SK-N-SH (cell line): ENCODE results near the gene SGCB. TPM values are rescaled to one million over a fixed set of nuclear protein-coding genes. Genes with fewer than 3 reads are reported as not detected.

Source experiments
- CTCF ChIA-PET: fragments of 300-600, 350-600 bp; formaldehyde crosslinking; extraction: SDS; loops from one replicate; lab custom pipeline; 2021; lab: Yijun Ruan, JAX
- POLR2A ChIA-PET: fragments of 350-600 bp; sonication (Branson Sonifier 250); formaldehyde crosslinking; extraction: SDS; loops from one replicate; lab custom pipeline; 2020; ENCODE audit warnings: antibody characterized with exemption, inconsistent platforms; lab: Yijun Ruan, JAX
- DNase-seq: peaks from one replicate; pipeline ENCODE4 v3.0.0; 2012
- H2AFZ ChIP-seq: fragments of 200-600 bp; sonication (generic); 2 replicates; pipeline ENCODE4 v1.8.1; 2016; ENCODE audit warnings: antibody characterized with exemption, mild to moderate bottlenecking, low read depth
- H3F3A ChIP-seq: fragments of 200-600 bp; sonication (generic); replicated peaks from 2 replicates; pipeline ENCODE3; 2016; ENCODE audit warnings: antibody characterized with exemption, mild to moderate bottlenecking; ENCODE audit not compliant: insufficient read depth
- H3K27ac ChIP-seq, 2 experiments: fragments of 200-500 bp in 1 of 2; fragments of 200-600 bp in 1 of 2; sonication (Bioruptor generic) in 1 of 2; sonication (generic), shearing (Covaris generic) in 1 of 2; 2 replicates each; pipeline versions ENCODE4 v1.5.1 to v1.6.1; 2014 to 2016; ENCODE audit warnings: low read depth in 2 of 2, inconsistent platforms in 1 of 2, low read length in 1 of 2, mild to moderate bottlenecking in 1 of 2, mixed read lengths in 1 of 2
- H3K27me3 ChIP-seq: fragments of 200-600 bp; sonication (generic), shearing (Covaris generic); 2 replicates; pipeline ENCODE4 v1.6.1; 2016; ENCODE audit warnings: mixed run types; ENCODE audit not compliant: insufficient read depth
- H3K36me3 ChIP-seq, 2 experiments: fragments of 200-500 bp in 1 of 2; fragments of 200-600 bp in 1 of 2; sonication (Bioruptor generic) in 1 of 2; sonication (generic) in 1 of 2; replicated peaks in 1 of 2; 2 replicates each; pipeline versions ENCODE3 to v1.5.1; 2014 to 2016; ENCODE audit warnings: low read length in 1 of 2, mild to moderate bottlenecking in 1 of 2; ENCODE audit not compliant: insufficient read depth in 2 of 2, control insufficient read depth in 1 of 2
- H3K4me1 ChIP-seq, 2 experiments: fragments of 200-500 bp in 1 of 2; fragments of 200-600 bp in 1 of 2; sonication (Bioruptor generic) in 1 of 2; sonication (generic), shearing (Covaris generic) in 1 of 2; 2 replicates each; pipeline versions ENCODE4 v1.5.1 to v1.6.1; 2014 to 2016; ENCODE audit warnings: low read depth in 1 of 2, low read length in 1 of 2, mixed run types in 1 of 2; ENCODE audit not compliant: insufficient read depth in 2 of 2, control insufficient read depth in 1 of 2
- H3K4me2 ChIP-seq: fragments of 200-600 bp; sonication (generic), shearing (Covaris generic); 2 replicates; pipeline ENCODE4 v1.6.1; 2017; ENCODE audit warnings: mixed run types
- H3K4me3 ChIP-seq, 2 experiments: fragments of 200-500 bp in 1 of 2; fragments of 200-600 bp in 1 of 2; sonication (Bioruptor generic) in 1 of 2; sonication (generic), shearing (Covaris generic) in 1 of 2; 2 replicates each; pipeline versions ENCODE4 v1.5.1 to v1.8.1; 2014 to 2016; ENCODE audit warnings: low read depth in 2 of 2, inconsistent platforms in 1 of 2, low read length in 1 of 2, mild to moderate bottlenecking in 1 of 2, mixed read lengths in 1 of 2, moderate library complexity in 1 of 2
- H3K79me2 ChIP-seq: fragments of 200-600 bp; sonication (generic); 2 replicates; pipeline ENCODE4 v1.8.1; 2017; ENCODE audit warnings: mild to moderate bottlenecking; ENCODE audit not compliant: insufficient read depth
- H3K9ac ChIP-seq: fragments of 200-600 bp; sonication (generic); 2 replicates; pipeline ENCODE4 v1.6.1; 2017; ENCODE audit warnings: mixed run types
- H3K9me2 ChIP-seq: fragments of 200-600 bp; sonication (generic); 2 replicates; pipeline ENCODE4 v1.6.1; 2017; ENCODE audit warnings: mixed run types
- H3K9me3 ChIP-seq: fragments of 200-600 bp; sonication (generic); 2 replicates; pipeline ENCODE4 v1.6.1; 2017; ENCODE audit warnings: mixed run types, mild to moderate bottlenecking, moderate library complexity
- H4K20me1 ChIP-seq: fragments of 200-600 bp; sonication (generic); 2 replicates; pipeline ENCODE4 v1.6.1; 2017; ENCODE audit warnings: mild to moderate bottlenecking, mixed run types; ENCODE audit not compliant: insufficient read depth
- CHD2 ChIP-seq: fragments of 150-350 bp; IDR thresholded peaks from 2 replicates; pipeline ENCODE4 v1.6.1; 2018; ENCODE audit warnings: low read length; ENCODE audit not compliant: partially characterized antibody
- ELF1 ChIP-seq: IDR thresholded peaks from 2 replicates; pipeline ENCODE4 v1.4.0; 2012
- EZH2phosphoT487 ChIP-seq: fragments of 200-600 bp; sonication (generic); IDR thresholded peaks from 2 replicates; pipeline ENCODE4 v1.6.1; 2017; ENCODE audit warnings: low read depth, mixed run types, mild to moderate bottlenecking, antibody characterized with exemption, moderate library complexity, borderline replicate concordance
- FOSL2 ChIP-seq: IDR thresholded peaks from 2 replicates; pipeline ENCODE4 v1.4.0; 2012; ENCODE audit warnings: low read depth, mild to moderate bottlenecking, moderate library complexity, borderline replicate concordance
- FOXJ3 ChIP-seq: sonication (generic); formaldehyde crosslinking; IDR thresholded peaks from 2 replicates; pipeline ENCODE4 v1.5.1; 2020; ENCODE audit warnings: mild to moderate bottlenecking, missing genetic modification reagents
- FOXM1 ChIP-seq: IDR thresholded peaks from 2 replicates; pipeline ENCODE4 v1.4.0; 2012; ENCODE audit warnings: low read depth, mild to moderate bottlenecking
- GABPA ChIP-seq: IDR thresholded peaks from 2 replicates; pipeline ENCODE4 v1.4.0; 2012; ENCODE audit warnings: low read depth, mild to moderate bottlenecking
- JUND ChIP-seq: IDR thresholded peaks from 2 replicates; pipeline ENCODE4 v1.4.0; 2012
- MEF2A ChIP-seq: IDR thresholded peaks from 2 replicates; pipeline ENCODE4 v1.4.0; 2012; ENCODE audit warnings: low read depth, borderline replicate concordance
- NFIC ChIP-seq: IDR thresholded peaks from 2 replicates; pipeline ENCODE4 v1.4.0; 2012; ENCODE audit warnings: borderline replicate concordance
- NRF1 ChIP-seq: IDR thresholded peaks from 2 replicates; pipeline ENCODE4 v1.6.1; 2012; ENCODE audit warnings: low read depth, mild to moderate bottlenecking, low read length
- POLR2AphosphoS5 ChIP-seq: IDR thresholded peaks from 2 replicates; pipeline ENCODE4 v1.6.1; 2012; ENCODE audit warnings: low read depth, low read length
- RAD21 ChIP-seq: IDR thresholded peaks from 2 replicates; pipeline ENCODE4 v1.6.1; 2012; ENCODE audit warnings: mild to moderate bottlenecking, low read length
- RCOR1 ChIP-seq: fragments of 150-350 bp; IDR thresholded peaks from 2 replicates; pipeline ENCODE4 v1.6.1; 2017; ENCODE audit warnings: antibody characterized with exemption, low read length
- RFX5 ChIP-seq: IDR thresholded peaks from 2 replicates; pipeline ENCODE4 v1.6.1; 2012; ENCODE audit warnings: mild to moderate bottlenecking, improper control_type of control experiment, low read length
- RXRA ChIP-seq: IDR thresholded peaks from 2 replicates; pipeline ENCODE4 v1.4.0; 2012; ENCODE audit warnings: low read depth, mild to moderate bottlenecking, borderline replicate concordance
- SIN3A ChIP-seq: IDR thresholded peaks from 2 replicates; pipeline ENCODE4 v1.6.1; 2012; ENCODE audit warnings: low read depth, mild to moderate bottlenecking, low read length, moderate library complexity, borderline replicate concordance
- TAF1 ChIP-seq: IDR thresholded peaks from 2 replicates; pipeline ENCODE4 v1.6.1; 2012; ENCODE audit warnings: low read depth, mild to moderate bottlenecking, low read length, moderate library complexity, borderline replicate concordance
- TCF12 ChIP-seq: IDR thresholded peaks from 2 replicates; pipeline ENCODE4 v1.4.0; 2012
- TEAD4 ChIP-seq: IDR thresholded peaks from 2 replicates; pipeline ENCODE4 v1.4.0; 2012; ENCODE audit warnings: mild to moderate bottlenecking, borderline replicate concordance; ENCODE audit not compliant: insufficient read depth
- YY1 ChIP-seq: IDR thresholded peaks from 2 replicates; pipeline ENCODE4 v1.4.0; 2012; ENCODE audit warnings: low read depth, mild to moderate bottlenecking
- WGBS: methylation state at CpG from one replicate; pipeline ENCODE4 v1.1.6; 2017; ENCODE audit warnings: low lambda C conversion rate; 5-methylcytosine and 5-hydroxymethylcytosine counted together
- polyA plus RNA-seq, 3 experiments: library from polyadenylated mRNA; depleted of rRNA; stranded (reverse); fragments of >200 nt; gene quantifications; 2 replicates each; pipeline ENCODE4 v1.2.3, GENCODE V29; 2012
- TF ChIP-seq, protein P1 (sequence below): IDR thresholded peaks from 2 replicates; pipeline ENCODE4 v1.4.0; 2012; ENCODE audit warnings: low read depth, borderline replicate concordance
- TF ChIP-seq, protein P2 (sequence below): IDR thresholded peaks from 2 replicates; pipeline ENCODE4 v1.4.0; 2012; ENCODE audit warnings: low read depth, borderline replicate concordance
- TF ChIP-seq, protein P3 (sequence below): fragments of 150-350 bp; IDR thresholded peaks from 2 replicates; pipeline ENCODE4 v1.6.1; 2016; ENCODE audit warnings: mild to moderate bottlenecking, low read depth, low read length
- TF ChIP-seq, protein P4 (sequence below): fragments of 150-350 bp; IDR thresholded peaks from 2 replicates; pipeline ENCODE4 v1.6.1; 2017; ENCODE audit warnings: antibody characterized with exemption, low read length, low read depth, borderline replicate concordance

Gene SGCB
- polyA plus RNA-seq, 1 of the 3 experiments (the other 2 are of a cell fraction): 25.1 TPM

DNA sequence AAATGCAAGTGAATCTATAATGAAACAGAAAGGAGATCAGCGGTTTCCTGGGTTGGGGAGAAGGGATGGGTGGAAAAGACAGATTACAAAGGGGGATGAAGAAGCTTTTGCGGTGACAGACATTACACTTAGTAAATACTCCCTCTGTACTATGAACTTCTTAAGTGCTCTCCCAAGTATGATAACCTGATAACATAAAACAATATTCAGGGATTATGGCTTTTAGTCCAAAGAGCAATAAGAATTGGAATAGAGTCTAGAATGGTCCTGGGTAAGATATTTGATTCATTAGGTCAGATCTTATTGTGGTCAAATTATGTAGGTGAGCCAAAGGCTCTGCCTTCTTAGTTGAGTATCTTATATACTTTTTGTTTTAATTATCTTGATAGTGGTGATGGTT, 27.1 kb downstream of the SGCB start:
- no peak for TF ChIP-seq EZH2phosphoT487
- TF ChIP-seq MEF2A: no peak
- no peak for TF ChIP-seq FOXM1
- TF ChIP-seq JUND: no peak
- no peak for TF ChIP-seq YY1
- TF ChIP-seq TAF1: no peak
- TF ChIP-seq RFX5: no peak
- TF ChIP-seq NFIC: no peak
- TF ChIP-seq, protein P1, sequence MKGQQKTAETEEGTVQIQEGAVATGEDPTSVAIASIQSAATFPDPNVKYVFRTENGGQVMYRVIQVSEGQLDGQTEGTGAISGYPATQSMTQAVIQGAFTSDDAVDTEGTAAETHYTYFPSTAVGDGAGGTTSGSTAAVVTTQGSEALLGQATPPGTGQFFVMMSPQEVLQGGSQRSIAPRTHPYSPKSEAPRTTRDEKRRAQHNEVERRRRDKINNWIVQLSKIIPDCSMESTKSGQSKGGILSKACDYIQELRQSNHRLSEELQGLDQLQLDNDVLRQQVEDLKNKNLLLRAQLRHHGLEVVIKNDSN: no peak
- no peak for TF ChIP-seq SIN3A
- TF ChIP-seq TCF12: no peak
- no peak for TF ChIP-seq ELF1
- H3K27me3 ChIP-seq: no peaks in the 10 kb centered on the region

DNA sequence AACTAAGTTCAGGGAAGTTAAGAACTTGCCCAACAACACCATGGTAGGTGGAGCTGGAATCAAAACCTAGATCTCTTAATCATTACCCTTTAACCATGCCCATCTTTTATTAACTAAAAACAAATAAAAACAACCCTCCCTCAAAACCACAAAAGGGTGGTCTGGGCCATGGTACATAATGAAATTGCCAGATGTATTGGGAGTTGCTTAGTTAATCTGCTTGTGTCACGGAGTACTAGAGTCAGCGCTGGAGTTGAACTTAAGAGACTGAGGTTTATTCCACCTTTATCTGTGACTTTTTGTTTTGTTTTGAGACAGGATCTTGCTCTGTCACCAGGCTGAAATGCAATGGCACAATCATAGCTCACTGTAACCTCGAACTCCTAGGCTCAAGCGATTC, 31.2 kb downstream of the SGCB start:
- H3K9me2 ChIP-seq: no peaks in the 10 kb centered on the region
- ChIA-PET CTCF (no interaction called here), POLR2A (no interaction called here)
- H3K36me3 ChIP-seq: peaks cover 0 to 14% of the 10 kb centered on the region in 2 experiments
- WGBS: 91% methylated on average over 4 of the region's 4 CpGs
- H2AFZ ChIP-seq: no peak overlapping the region
- H3K27me3 ChIP-seq: no peaks in the 10 kb centered on the region
- no peaks in the 10 kb centered on the region for H4K20me1 ChIP-seq
- DNase-seq: no peak
- H3K4me2 ChIP-seq: no peak overlapping the region
- no peaks in the 10 kb centered on the region for H3K79me2 ChIP-seq
- H3K9ac ChIP-seq: no peak overlapping the region
- no peak overlapping the region for H3K27ac ChIP-seq
- H3K4me3 ChIP-seq: no peak overlapping the region
- no peaks in the 10 kb centered on the region for H3K9me3 ChIP-seq
- H3F3A ChIP-seq: no peaks in the 10 kb centered on the region
- H3K4me1 ChIP-seq: no peaks in the 10 kb centered on the region
- no peak for TF ChIP-seq GABPA
- TF ChIP-seq, protein P2, sequence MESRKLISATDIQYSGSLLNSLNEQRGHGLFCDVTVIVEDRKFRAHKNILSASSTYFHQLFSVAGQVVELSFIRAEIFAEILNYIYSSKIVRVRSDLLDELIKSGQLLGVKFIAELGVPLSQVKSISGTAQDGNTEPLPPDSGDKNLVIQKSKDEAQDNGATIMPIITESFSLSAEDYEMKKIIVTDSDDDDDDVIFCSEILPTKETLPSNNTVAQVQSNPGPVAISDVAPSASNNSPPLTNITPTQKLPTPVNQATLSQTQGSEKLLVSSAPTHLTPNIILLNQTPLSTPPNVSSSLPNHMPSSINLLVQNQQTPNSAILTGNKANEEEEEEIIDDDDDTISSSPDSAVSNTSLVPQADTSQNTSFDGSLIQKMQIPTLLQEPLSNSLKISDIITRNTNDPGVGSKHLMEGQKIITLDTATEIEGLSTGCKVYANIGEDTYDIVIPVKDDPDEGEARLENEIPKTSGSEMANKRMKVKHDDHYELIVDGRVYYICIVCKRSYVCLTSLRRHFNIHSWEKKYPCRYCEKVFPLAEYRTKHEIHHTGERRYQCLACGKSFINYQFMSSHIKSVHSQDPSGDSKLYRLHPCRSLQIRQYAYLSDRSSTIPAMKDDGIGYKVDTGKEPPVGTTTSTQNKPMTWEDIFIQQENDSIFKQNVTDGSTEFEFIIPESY: no peak
- no peak for TF ChIP-seq FOSL2
- no peak for TF ChIP-seq CHD2
- no peak for TF ChIP-seq SIN3A
- no peak for TF ChIP-seq TEAD4
- no peak for TF ChIP-seq RFX5
- TF ChIP-seq TAF1: no peak
- TF ChIP-seq, protein P3, sequence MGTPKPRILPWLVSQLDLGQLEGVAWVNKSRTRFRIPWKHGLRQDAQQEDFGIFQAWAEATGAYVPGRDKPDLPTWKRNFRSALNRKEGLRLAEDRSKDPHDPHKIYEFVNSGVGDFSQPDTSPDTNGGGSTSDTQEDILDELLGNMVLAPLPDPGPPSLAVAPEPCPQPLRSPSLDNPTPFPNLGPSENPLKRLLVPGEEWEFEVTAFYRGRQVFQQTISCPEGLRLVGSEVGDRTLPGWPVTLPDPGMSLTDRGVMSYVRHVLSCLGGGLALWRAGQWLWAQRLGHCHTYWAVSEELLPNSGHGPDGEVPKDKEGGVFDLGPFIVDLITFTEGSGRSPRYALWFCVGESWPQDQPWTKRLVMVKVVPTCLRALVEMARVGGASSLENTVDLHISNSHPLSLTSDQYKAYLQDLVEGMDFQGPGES: no peak
- TF ChIP-seq FOXJ3 (CRISPR knock-in tag): no peak
- no peak for TF ChIP-seq NRF1
- no peak for TF ChIP-seq RAD21
- no peak for TF ChIP-seq JUND
- TF ChIP-seq EZH2phosphoT487: no peak
- no peak for TF ChIP-seq RCOR1
- TF ChIP-seq RXRA: no peak
- TF ChIP-seq, protein P4, sequence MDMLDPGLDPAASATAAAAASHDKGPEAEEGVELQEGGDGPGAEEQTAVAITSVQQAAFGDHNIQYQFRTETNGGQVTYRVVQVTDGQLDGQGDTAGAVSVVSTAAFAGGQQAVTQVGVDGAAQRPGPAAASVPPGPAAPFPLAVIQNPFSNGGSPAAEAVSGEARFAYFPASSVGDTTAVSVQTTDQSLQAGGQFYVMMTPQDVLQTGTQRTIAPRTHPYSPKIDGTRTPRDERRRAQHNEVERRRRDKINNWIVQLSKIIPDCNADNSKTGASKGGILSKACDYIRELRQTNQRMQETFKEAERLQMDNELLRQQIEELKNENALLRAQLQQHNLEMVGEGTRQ: no peak
- TF ChIP-seq POLR2AphosphoS5: no peak
- TF ChIP-seq, protein P1: no peak

More for the DNA sequence above, 27.1 kb downstream of the SGCB start:
- Histone ChIP-seq H3K27ac (no peak overlapping the region), H3F3A (no peaks in the 10 kb centered on the region), H2AFZ (no peak overlapping the region), H3K9ac (no peak overlapping the region), H3K36me3 (peaks cover 0 to 22% of the 10 kb centered on the region in 2 experiments), H3K9me3 (no peaks in the 10 kb centered on the region), H3K4me2 (no peak overlapping the region), H3K4me1 (no peaks in the 10 kb centered on the region), H3K9me2 (no peaks in the 10 kb centered on the region), H3K4me3 (no peak overlapping the region), H4K20me1 (no peaks in the 10 kb centered on the region), H3K79me2 (no peaks in the 10 kb centered on the region)
- CTCF ChIA-PET: no interaction called here
- 97% methylated on average over 2 of the region's 2 CpGs for WGBS
- POLR2A ChIA-PET: no interaction called here
- no peak for DNase-seq
